T-helper 1 cell (primary cell): ENCODE results near the gene CDKN2D.

ENCODE experiments used
- DNase-seq, 5 donors: peaks; one replicate each; pipeline ENCODE4 v3.0.0-alpha.2; 2012 to 2020

Gene CDKN2D

DNA sequence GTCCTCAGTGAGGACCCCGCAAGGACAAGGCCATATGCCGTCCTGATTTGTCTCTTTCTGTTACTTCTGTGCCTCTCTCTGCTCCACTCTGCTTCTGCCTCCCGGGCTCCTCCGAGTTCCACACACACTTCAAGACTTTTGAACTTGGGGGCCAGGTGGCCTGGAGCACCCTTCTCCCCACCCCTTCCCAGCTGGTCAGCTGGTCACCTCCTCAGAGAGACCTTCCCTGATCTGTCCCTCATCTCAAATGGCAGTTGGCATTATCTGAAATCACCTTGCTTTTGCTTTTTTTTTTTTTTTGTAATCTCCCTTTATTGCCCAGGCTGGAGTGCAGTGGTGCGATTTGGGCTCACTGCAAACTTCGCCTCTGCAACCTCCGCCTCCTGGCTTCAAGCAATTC lies 49.4 kb downstream of the CDKN2D start:
- no peak for DNase-seq

DNA sequence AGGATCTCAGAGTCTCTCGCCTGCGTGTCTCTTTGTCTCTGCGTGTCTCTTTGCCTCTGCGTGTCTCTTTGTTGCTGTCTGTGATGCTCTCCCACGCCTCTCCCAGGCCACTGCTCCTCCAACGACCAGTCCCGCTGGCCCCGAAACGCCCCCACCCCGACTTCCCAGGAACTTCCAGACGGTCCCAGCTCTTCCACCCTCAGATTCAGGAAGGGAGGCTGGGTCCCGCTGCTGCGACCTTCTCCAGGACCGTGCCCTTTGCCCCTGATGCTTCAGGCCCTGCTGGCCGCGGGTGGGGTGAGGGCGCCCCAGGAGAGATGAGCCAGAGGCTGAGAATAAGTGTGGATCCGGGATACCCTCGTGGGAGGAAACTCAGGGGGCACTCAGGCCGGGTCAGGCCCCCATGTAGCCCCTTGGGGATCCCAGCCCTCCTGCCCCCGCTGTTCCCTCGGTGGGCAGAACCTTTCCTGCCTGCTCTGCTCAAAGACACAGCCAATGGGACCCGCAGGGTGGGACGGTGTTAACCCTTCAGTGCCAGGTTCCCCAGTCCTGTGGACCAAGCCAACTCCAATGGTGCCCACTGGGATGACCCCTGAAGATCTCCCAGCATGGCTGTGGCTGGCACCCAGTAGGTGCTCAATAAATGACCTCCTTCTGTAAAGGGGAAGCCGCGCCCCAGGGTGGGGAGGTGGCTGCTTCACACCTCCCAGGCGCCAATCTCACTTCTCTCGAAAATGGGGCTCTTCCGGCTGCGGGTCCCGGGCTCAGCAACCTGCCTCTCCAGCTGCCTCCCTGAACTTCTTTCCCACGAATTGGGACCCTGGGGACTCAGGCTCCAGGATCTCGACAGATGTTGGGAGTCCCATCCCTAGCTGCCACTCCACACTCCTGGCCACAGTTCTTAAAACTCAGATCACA lies 50.1 kb downstream of the CDKN2D start:
- DNase-seq = no peak

GRCh38 chr19:10517760-10518443 lies 50.9 kb downstream of the CDKN2D start:
- DNase-seq = no peak

DNA sequence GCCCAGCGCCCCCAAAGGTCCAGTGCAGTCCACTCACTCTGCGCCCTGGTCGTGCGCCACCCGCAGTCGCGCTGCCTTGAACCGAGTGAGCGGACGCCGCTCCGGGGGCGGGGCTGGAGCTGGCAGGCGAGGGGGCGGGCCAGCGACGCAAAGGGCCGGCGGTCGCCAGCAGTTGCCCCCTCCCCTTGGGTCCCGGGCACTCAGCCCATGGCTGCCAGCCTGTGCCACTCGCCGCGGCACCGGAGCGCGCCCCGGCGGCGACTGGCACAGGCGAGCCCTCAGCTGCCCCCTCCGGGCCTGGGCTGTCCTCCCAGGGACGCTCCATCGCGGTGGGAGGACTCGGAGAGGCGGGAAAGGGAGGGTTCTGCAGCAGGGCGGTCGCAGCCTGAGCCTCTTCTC lies 51.4 kb downstream of the CDKN2D start, which contains the start of gene S1PR5:
Gene S1PR5 (minus strand): TSS at position 87 of the 399 bp plus-strand sequence. CDS start 2,436 bp downstream, outside the sequence.
- DNase-seq = no peak

- DNase-seq = no peak
These were observed 52.0 kb downstream of the CDKN2D start for GRCh38 chr19:10516671-10517286.
